Measurements from ENCODE around the gene BAIAP3.

GRCh38 chr16:1374418-1375297, 41.2 kb downstream of the BAIAP3 start:
- TF ChIP-seq CTCF (IDR thresholded peaks at IDR 0.05) (no peak), POLR2A (IDR thresholded peaks at IDR 0.05) (no peak)

Measured in Peyer's patch (tissue), 4 donors.